SK-MEL-5 (cell line): Measurements from ENCODE around the gene SLC28A3. TPM values are rescaled to one million over a fixed set of nuclear protein-coding genes. Genes with fewer than 3 reads are reported as not detected.

Experiments
- DNase-seq: peaks from one replicate; pipeline ENCODE4 v3.0.0-alpha.2; 2016; ENCODE audit warnings: low read depth, low spot score
- in situ Hi-C: cut with HindIII; loops from 2 replicates; pipeline ENCODE4 v1.10.0; 2016; ENCODE audit warnings: low sequenced_read_pairs, high pct_unique_total_duplicates, low pct_unique_long_range_greater_than_20kb
- total RNA-seq: library from RNA; depleted of rRNA; stranded (reverse); fragments of >200 nt; shearing (Covaris generic); gene quantifications from 2 replicates; pipeline ENCODE4 v1.2.3, GENCODE V29; 2014

The SLC28A3 gene
- total RNA-seq, 1 experiment from 2014 or later: not detected

DNA sequence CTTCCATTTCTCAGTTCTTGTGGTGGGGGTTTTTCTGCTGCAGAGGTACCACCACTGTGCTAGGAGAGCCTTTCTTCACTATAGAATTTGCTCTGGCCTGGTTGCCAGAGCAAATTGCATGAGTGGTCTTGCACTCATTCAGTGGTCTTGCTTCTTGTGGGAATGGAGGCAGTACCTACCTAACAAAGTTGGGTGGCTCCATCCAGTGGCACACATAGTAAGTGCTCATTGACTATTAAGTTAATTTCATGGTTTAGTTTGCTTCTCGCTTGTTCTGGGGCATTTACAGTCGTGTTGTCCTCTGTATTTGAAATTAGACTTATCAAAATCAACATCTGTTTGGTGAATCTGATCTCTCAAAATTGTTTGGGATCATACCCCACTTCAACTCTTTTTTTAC lies 23.0 kb downstream of the SLC28A3 start:
- in situ Hi-C loops: no loop called here
- peak; percentile 26 for DNase-seq

DNA sequence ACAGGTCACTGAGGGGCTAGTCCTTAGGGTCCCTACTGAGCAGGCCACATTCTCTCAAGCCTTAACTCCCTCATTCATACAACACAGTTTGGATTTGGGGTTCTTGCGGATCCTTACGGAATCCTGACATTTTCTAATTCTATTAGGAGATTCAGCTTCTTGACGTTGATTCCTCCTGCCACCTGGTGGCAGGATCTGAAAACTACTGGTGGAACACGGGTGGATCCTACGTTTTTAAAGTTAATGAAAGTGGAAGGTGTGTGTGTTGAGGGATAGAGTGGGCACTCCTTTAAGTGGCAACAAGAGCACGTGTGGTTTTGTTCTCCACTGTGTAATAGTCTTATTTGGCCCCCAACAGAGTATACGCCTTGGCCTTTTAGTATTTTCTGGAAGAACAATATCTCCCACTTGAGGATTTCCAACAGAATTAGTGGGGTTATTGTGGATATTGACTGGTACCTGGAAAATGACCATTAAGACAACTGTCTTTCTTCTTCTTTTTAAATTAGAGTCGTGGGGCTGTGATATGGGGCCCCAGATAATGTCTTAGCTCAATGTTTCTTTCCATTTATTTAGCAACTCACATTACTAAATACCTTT lies 25.2 kb downstream of the SLC28A3 start:
- peak; percentile 70 for DNase-seq
- in situ Hi-C loops: no loop called here

GRCh38 chr9:84314306-84314705 lies 26.3 kb downstream of the SLC28A3 start:
- in situ Hi-C loops: no loop called here
- no peak for DNase-seq

DNA sequence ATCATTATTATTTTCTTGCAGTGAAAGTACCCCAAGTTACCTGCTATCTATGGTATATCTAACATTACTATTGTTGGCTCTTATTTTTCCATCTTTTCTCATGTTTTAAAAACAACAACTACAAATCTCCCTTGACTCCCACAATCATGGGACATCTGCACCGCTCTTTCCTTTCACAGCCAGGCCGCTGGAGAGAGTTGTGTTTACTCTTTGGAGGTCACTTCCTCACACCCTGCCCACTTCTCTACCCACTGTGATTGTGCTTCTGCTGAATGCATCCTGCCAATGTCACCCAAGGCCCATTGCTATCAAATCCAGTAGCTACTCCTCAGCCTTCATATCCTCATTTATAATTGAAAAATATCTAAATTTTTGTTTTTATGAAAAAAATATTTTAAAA lies 29.7 kb downstream of the SLC28A3 start:
- in situ Hi-C loops: no loop called here
- DNase-seq: no peak

DNA sequence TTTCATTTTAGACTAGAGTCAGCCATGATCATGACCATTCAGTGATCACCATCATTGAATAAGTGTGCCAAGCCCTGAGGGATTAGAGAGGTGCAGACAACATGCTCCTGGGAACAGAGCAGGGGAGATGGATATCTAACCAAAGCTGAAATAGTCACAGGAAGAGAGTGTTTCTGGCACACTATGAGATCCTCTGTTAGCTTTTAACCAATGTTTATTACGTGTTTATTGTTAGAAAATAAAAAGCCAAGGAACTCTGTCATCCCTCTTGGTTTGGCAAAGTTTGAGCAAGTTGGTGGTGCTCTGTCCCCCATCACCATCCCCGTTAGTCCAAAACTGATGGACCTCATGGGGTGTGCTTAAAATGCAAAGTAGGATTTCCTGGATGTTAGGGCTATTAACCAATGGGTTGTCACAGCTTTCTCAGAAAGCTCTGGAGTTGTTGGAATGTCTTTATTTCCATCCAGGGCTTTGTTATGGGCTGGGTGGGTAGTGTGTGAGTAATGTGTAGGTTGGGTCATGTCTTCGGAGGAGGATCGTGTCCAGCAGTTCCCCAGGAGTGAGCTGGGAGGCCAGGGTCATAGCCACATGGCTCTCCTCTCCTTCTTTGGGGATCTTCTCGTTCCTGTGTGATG lies 34.9 kb downstream of the SLC28A3 start:
- no peak for DNase-seq
- in situ Hi-C loops: no loop called here

- DNase-seq: no peak
- in situ Hi-C loops: no loop called here
Measured at GRCh38 chr9:84304166-84304565, 36.4 kb downstream of the SLC28A3 start.

GRCh38 chr9:84303061-84303460 lies 37.5 kb downstream of the SLC28A3 start:
- in situ Hi-C loops: no loop called here

DNA sequence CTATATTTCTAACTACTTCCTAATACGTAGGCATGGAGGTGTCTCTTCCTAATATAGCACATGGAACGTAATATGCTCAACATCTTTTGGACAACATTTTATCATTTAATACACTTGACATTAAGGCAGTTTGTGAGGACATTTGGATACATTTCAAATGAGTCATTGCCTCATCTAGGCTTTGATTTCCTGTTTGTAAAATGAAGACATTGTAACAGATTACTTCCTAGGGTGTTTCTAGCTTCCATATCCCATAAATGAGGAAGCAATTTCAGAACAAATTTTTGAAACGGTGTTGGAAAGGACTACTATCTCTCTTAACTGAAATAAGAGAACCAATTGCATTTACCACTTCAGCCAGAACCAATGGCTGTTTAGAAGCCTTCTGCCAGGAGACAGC lies 38.7 kb downstream of the SLC28A3 start:
- in situ Hi-C loops: no loop called here
- DNase-seq: no peak

More at GRCh38 chr9:84303061-84303460, 37.5 kb downstream of the SLC28A3 start:
- DNase-seq: no peak

- in situ Hi-C loops: no loop called here
- no peak for DNase-seq
Measured at GRCh38 chr9:84300271-84300670, 40.3 kb downstream of the SLC28A3 start.

DNA sequence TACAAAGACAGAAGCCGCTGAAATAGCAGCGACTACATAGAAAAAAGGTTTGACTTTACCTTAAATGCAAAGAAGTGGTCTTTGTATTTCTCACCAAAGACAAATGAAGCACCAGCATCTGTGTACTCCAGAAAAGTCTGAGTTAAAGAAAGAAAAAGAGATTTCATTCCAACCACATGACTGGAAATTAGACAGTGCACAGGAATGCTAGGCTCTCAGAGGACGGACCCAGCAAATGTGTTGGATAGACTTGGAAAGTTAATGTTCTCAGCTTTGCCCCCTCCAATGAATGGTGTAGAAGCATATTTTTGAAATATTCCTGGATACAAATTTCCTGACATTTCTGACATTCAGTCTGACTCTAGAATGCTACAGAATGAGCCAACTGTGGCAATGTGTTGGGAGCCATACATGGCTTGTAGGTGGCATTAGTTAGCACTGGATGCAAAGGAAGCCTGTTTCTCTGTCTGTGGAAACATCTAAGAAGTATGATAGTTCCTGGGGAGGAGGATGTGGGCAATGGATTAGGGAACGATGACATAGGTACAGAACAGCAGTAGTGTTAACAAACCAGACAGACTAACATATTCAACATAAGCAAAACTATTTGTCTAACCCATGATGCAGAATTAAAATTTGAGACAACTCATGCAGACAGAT lies 43.3 kb downstream of the SLC28A3 start:
- DNase-seq: no peak

DNA sequence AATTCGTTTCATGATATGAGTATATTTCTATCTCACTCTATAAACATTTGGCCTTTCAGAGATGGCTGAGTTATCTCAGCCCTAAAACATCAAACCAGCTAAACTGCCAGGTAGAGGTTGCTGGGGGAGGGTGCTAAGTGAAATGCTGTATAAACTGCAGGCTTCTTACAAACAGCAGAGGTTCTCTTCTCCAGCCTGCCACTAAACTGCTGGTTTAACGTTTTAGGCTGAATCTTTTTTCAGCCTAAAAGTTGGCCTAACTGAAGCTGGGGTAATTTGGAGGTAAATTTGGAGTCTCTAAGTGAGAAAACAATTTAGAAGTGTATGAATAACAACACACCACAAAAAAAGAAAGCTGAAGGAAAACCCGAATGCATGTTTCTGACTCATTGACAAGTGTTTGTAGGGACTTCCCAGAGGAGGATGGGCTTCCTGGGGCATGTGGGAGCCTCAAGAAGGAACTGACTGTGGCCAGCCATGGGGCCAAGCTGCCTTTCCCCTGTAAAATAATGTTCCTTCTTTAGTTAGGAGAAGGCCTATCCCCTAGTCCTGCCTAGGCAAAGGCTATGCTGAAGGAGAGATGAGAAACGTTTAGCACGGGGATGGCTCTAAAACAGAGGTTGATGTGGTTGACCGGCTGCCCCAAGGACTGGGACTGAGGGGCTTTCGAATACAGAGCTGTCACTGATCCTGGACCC lies 44.3 kb downstream of the SLC28A3 start:
- no peak for DNase-seq
- in situ Hi-C loops: no loop called here

More for the DNA sequence above, 43.3 kb downstream of the SLC28A3 start:
- in situ Hi-C loops: no loop called here

- in situ Hi-C loops: no loop called here
- DNase-seq: no peak
Measured at GRCh38 chr9:84294241-84294950, 46.2 kb downstream of the SLC28A3 start.

GRCh38 chr9:84293001-84293798 lies 47.4 kb downstream of the SLC28A3 start:
- DNase-seq: no peak
- in situ Hi-C loops: no loop called here

DNA sequence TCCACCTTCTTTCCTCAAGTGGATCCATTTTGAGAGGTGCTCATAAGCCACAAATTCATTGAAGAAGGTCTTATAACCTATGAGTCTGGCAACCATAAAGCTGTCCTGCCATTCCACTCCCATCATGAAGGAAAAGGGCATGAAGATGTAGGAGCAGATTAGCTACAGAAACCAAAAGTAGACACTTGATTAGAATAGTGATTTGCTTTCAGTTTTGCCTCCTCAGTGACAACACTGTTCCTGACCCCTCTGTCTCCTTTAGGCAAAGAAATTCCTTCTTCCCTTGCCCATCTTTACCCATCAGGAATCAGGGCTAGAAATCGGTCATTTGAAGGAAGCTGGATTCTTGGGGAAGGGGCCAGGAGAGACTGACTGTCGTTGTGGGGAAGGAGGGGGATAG lies 55.2 kb downstream of the SLC28A3 start:
- no peak for DNase-seq
- in situ Hi-C loops: no loop called here

GRCh38 chr9:84283946-84284345 lies 56.6 kb downstream of the SLC28A3 start:
- in situ Hi-C loops: no loop called here
- DNase-seq: no peak

DNA sequence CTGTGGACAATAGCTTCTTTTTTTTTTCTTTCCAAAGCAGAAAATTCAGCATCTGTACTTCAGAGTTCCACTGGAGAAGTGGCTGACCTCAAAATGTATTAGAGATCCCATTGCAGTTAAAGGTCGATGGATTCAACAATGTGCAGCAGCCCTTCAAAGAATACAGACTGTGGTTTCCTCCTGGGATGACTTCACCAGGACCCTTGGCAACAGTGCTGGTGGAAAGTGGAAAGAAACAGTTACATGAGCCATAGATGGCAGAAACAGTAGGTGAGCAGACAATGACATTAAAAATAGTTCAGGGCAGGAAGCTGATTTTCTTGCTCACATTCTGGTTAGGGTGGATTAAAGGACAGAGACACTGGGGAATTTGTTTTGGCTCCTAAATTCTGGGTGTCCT lies 62.4 kb downstream of the SLC28A3 start:
- in situ Hi-C loops: no loop called here
- no peak for DNase-seq

DNA sequence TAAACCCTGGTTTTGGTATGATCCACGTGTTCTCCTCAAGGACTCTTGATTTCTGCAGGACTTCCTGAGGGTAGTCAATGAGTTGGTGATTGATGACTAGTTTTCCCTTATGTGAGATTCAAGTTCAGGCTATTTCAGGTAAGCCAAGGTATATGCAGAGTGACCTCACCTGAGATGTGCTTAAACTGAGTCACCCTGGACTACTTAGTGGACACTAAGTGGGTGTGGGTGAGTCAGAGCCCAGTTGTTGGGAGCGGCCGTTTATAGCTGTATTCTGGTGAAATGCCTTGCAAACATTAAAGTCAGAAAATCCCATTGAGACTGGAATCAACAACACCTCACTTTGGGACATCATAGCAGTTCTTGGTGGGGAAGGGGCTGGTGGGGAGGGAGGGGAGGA lies 62.9 kb downstream of the SLC28A3 start:
- DNase-seq: no peak
- in situ Hi-C loops: no loop called here
